Caco-2 (cell line): ENCODE data around the gene LGR6. TPM values are rescaled to one million over a fixed set of nuclear protein-coding genes. Genes with fewer than 3 reads are reported as not detected.

Source experiments
- BruUV-seq: library from RNA; stranded (reverse); fragments of 400-500 nt; replicated peaks from 2 replicates; lab custom pipeline; 2021; lab: Mats Ljungman, UMichigan
- CTCF ChIA-PET: fragments of 300-600 bp; sonication (Branson Sonifier 250); formaldehyde crosslinking; loops from one replicate; lab custom pipeline; 2022; ENCODE audit warnings: antibody characterized with exemption; lab: Charles Lee
- POLR2A ChIA-PET: fragments of 300-600 bp; sonication (Branson Sonifier 250); formaldehyde crosslinking; loops from one replicate; lab custom pipeline; 2022; ENCODE audit warnings: antibody characterized with exemption; lab: Charles Lee
- DNase-seq, 2 experiments: peaks; one replicate each; pipeline versions ENCODE4 v3.0.0 to v3.0.0-alpha.2; 2020 to 2022
- H3K27me3 ChIP-seq: replicated peaks from 2 replicates; pipeline ENCODE4 v1.6.0; 2011; ENCODE audit warnings: low read length; ENCODE audit not compliant: control insufficient read depth, insufficient read depth
- H3K36me3 ChIP-seq: 2 replicates; pipeline ENCODE4 v1.5.1; 2011; ENCODE audit warnings: low read length; ENCODE audit not compliant: control insufficient read depth, insufficient read depth
- H3K4me1 ChIP-seq: fragments of 250-450 bp; sonication (Bioruptor Pico); 2 replicates; pipeline ENCODE4 v1.5.1; 2020; ENCODE audit warnings: mild to moderate bottlenecking
- H3K4me3 ChIP-seq: 2 replicates; pipeline ENCODE4 v1.5.1; 2011; ENCODE audit warnings: low read depth, mild to moderate bottlenecking, control low read depth, low read length
- H3K9me3 ChIP-seq: fragments of 250-450 bp; sonication (Bioruptor Pico); 2 replicates; pipeline ENCODE4 v1.5.1; 2020; ENCODE audit warnings: mild to moderate bottlenecking, moderate library complexity
- H3K27ac Mint-ChIP-seq: one replicate; pipeline ENCODE4 v1.8.0; 2022; ENCODE audit warnings: mixed read lengths; ENCODE audit not compliant: unreplicated experiment
- H3K27me3 Mint-ChIP-seq: one replicate; pipeline ENCODE4 v1.8.0; 2022; ENCODE audit warnings: mixed read lengths; ENCODE audit not compliant: insufficient read depth, unreplicated experiment
- H3K36me3 Mint-ChIP-seq: one replicate; pipeline ENCODE4 v1.8.0; 2022; ENCODE audit warnings: mild to moderate bottlenecking, mixed read lengths; ENCODE audit not compliant: insufficient read depth, unreplicated experiment
- H3K4me1 Mint-ChIP-seq: one replicate; pipeline ENCODE4 v1.8.0; 2022; ENCODE audit warnings: low read depth, mixed read lengths; ENCODE audit not compliant: unreplicated experiment
- H3K4me3 Mint-ChIP-seq: one replicate; pipeline ENCODE4 v1.8.0; 2022; ENCODE audit warnings: mild to moderate bottlenecking, moderate library complexity, mixed read lengths; ENCODE audit not compliant: unreplicated experiment
- H3K9me3 Mint-ChIP-seq: one replicate; pipeline ENCODE4 v1.8.0; 2022; ENCODE audit warnings: mixed read lengths; ENCODE audit not compliant: unreplicated experiment
- intact Hi-C: fragments of 100-400 bp; cut with micrococcal nuclease; formaldehyde crosslinking; loops from one replicate; pipeline ENCODE4 v1.10.0; 2022; ENCODE audit not compliant: unreplicated experiment
- total RNA-seq: library from RNA; stranded (reverse); gene quantifications from 2 replicates; pipeline ENCODE4 v1.2.3, GENCODE V29; 2022
- TF ChIP-seq, protein P1 (sequence below), 2 experiments: fragments of 200-600 bp in 1 of 2; IDR thresholded peaks; 1 replicate in 1 of 2; 2 replicates in 1 of 2; pipeline versions ENCODE4 v1.5.1 to v1.8.0; 2011 to 2022; ENCODE audit warnings: antibody characterized with exemption in 1 of 2, control low read depth in 1 of 2, inconsistent platforms in 1 of 2, low read depth in 1 of 2, low read length in 1 of 2, mild to moderate bottlenecking in 1 of 2, moderate library complexity in 1 of 2; ENCODE audit not compliant: insufficient read depth in 1 of 2, severe bottlenecking in 1 of 2, unreplicated experiment in 1 of 2

LGR6 gene
- total RNA-seq, 1 experiment from 2014 or later = 0.36 TPM

DNA sequence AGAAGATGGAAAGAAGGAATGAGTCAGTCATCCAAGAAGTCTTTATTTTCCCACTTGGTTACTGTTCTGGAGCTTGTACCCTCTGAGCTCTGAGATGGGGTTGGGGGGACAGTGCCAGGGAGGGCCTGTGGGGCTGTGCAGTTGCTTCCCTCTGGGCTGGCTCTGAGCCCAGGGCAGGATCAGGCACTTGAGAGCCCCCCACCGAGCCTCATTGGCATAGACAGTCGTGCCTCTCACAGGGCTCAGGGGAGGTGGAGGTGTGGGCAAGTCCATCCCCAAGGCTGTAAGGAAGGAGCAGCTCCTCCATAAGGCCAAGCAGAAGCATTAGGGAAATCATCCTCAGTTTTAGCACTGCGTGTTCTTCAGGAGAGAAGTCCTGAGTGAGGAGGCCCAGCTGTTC, 46.6 kb upstream of the LGR6 start:
- ChIA-PET POLR2A (no interaction called here), CTCF (no interaction called here)
- H3K27me3 Mint-ChIP-seq = no peaks in the 10 kb centered on the region
- Histone ChIP-seq H3K4me3 (no peak overlapping the region), H3K9me3 (no peaks in the 10 kb centered on the region), H3K27me3 (no peaks in the 10 kb centered on the region), H3K4me1 (peaks cover 10% of the 10 kb centered on the region), H3K36me3 (peaks cover 2% of the 10 kb centered on the region)
- H3K27ac Mint-ChIP-seq = no peak overlapping the region
- intact Hi-C loops = no loop called here
- H3K9me3 Mint-ChIP-seq = no peaks in the 10 kb centered on the region
- H3K36me3 Mint-ChIP-seq = no peaks in the 10 kb centered on the region
- TF ChIP-seq, protein P1, sequence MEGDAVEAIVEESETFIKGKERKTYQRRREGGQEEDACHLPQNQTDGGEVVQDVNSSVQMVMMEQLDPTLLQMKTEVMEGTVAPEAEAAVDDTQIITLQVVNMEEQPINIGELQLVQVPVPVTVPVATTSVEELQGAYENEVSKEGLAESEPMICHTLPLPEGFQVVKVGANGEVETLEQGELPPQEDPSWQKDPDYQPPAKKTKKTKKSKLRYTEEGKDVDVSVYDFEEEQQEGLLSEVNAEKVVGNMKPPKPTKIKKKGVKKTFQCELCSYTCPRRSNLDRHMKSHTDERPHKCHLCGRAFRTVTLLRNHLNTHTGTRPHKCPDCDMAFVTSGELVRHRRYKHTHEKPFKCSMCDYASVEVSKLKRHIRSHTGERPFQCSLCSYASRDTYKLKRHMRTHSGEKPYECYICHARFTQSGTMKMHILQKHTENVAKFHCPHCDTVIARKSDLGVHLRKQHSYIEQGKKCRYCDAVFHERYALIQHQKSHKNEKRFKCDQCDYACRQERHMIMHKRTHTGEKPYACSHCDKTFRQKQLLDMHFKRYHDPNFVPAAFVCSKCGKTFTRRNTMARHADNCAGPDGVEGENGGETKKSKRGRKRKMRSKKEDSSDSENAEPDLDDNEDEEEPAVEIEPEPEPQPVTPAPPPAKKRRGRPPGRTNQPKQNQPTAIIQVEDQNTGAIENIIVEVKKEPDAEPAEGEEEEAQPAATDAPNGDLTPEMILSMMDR (IDR thresholded peaks at IDR 0.05; ENCODE audit: insufficient read depth in 1 of 2, low read depth in 1 of 2, low read length in 1 of 2, severe bottlenecking in 1 of 2, unreplicated experiment in 1 of 2) = no peak
- no TSS peak for BruUV-seq
- peaks cover 11% of the 10 kb centered on the region for H3K4me1 Mint-ChIP-seq
- DNase-seq = no peak
- H3K4me3 Mint-ChIP-seq = no peak overlapping the region

DNA sequence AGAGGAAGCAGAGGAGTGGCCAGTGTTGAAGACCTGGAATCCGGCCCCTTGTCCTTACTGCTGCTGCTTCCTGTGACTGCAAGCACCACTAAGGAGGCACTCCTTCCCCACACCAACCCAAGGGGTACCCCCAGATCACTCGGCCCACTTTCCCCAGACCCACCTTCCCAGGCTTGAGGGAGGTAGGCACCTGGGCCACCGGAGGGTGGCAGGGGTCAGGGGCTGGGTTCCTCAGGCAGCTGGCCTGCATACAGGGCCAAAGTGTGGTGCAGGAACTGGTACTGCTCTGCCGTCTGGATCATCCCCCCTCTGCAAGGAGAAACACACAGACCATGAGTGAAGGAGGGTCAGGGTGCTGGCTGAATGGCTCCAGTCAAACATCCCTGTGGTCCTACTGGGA, 45.2 kb upstream of the LGR6 start:
- CTCF ChIA-PET = no interaction called here
- no peaks in the 10 kb centered on the region for H3K9me3 Mint-ChIP-seq
- H3K27ac Mint-ChIP-seq = no peak overlapping the region
- H3K9me3 ChIP-seq = no peaks in the 10 kb centered on the region
- no peaks in the 10 kb centered on the region for H3K27me3 ChIP-seq
- TF ChIP-seq, protein P1 (IDR thresholded peaks at IDR 0.05; ENCODE audit: insufficient read depth in 1 of 2, low read depth in 1 of 2, low read length in 1 of 2, severe bottlenecking in 1 of 2, unreplicated experiment in 1 of 2) = no peak
- H3K36me3 Mint-ChIP-seq = no peaks in the 10 kb centered on the region
- H3K36me3 ChIP-seq = no peaks in the 10 kb centered on the region
- BruUV-seq = no TSS peak
- DNase-seq = no peak
- no peak overlapping the region for H3K4me3 Mint-ChIP-seq
- H3K4me3 ChIP-seq = no peak overlapping the region
- peaks cover 4% of the 10 kb centered on the region for H3K4me1 Mint-ChIP-seq
- H3K4me1 ChIP-seq = peaks cover 2% of the 10 kb centered on the region; the same call in 1 of the 2 replicates
- POLR2A ChIA-PET = no interaction called here
- intact Hi-C loops = no loop called here
- H3K27me3 Mint-ChIP-seq = no peaks in the 10 kb centered on the region

DNA sequence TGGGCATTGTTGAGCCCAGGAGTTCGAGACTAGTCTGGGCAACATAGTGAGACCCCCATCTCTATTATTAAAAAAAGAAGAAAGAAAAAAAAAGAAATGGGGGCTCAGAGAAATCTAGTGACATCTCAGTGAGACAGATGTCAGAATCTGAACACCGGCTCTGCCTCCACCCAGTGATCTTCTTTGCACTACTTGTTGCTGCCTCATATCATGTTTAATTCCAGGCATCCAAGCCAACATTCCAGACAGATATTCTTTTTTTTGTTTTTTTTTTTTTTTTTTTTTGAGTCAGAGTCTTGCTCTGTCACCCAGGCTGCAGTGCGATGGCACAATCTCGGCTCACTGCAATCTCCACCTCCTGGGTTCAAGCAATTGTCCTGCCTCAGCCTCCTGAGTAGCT, 44.0 kb upstream of the LGR6 start:
- TF ChIP-seq, protein P1 (IDR thresholded peaks at IDR 0.05; ENCODE audit: insufficient read depth in 1 of 2, low read depth in 1 of 2, low read length in 1 of 2, severe bottlenecking in 1 of 2, unreplicated experiment in 1 of 2) = no peak
- Mint-ChIP-seq H3K27ac (no peak overlapping the region), H3K4me3 (no peak overlapping the region), H3K9me3 (no peaks in the 10 kb centered on the region), H3K36me3 (no peaks in the 10 kb centered on the region), H3K4me1 (no peaks in the 10 kb centered on the region), H3K27me3 (no peaks in the 10 kb centered on the region)
- no TSS peak for BruUV-seq
- Histone ChIP-seq H3K36me3 (no peaks in the 10 kb centered on the region), H3K27me3 (no peaks in the 10 kb centered on the region), H3K4me1 (no peaks in the 10 kb centered on the region), H3K9me3 (no peaks in the 10 kb centered on the region), H3K4me3 (no peak overlapping the region)
- POLR2A ChIA-PET = no interaction called here
- DNase-seq = no peak
- CTCF ChIA-PET = no interaction called here
- intact Hi-C loops = no loop called here
